Ramos (cell line): Measurements from ENCODE around the gene MAB21L4.

Source experiments
- in situ Hi-C: fragments of 300-500 bp; cut with MboI; formaldehyde crosslinking; loops from one replicate; pipeline ENCODE4 v1.14.3; 2022; ENCODE audit warnings: low sequenced_read_pairs; ENCODE audit not compliant: unreplicated experiment

The MAB21L4 gene

GRCh38 chr2:240869109-240869955, 26.6 kb downstream of the MAB21L4 start:
- in situ Hi-C loops = no loop called here

GRCh38 chr2:240868286-240869108, 27.5 kb downstream of the MAB21L4 start, which contains the start of gene AGXT:
TSS of gene AGXT (plus strand) at chr2:240868824. CDS start at chr2:240868866, 42 bp downstream.
- in situ Hi-C loops = no loop called here

GRCh38 chr2:240865391-240865790, 30.6 kb downstream of the MAB21L4 start:
- in situ Hi-C loops = no loop called here

GRCh38 chr2:240864475-240864874, 31.5 kb downstream of the MAB21L4 start:
- in situ Hi-C loops = no loop called here

- in situ Hi-C loops = no loop called here
These were observed 34.4 kb downstream of the MAB21L4 start for GRCh38 chr2:240861547-240861946.

GRCh38 chr2:240858871-240859270, 37.1 kb downstream of the MAB21L4 start:
- in situ Hi-C loops = no loop called here

GRCh38 chr2:240858321-240858720, 37.6 kb downstream of the MAB21L4 start:
- in situ Hi-C loops = no loop called here

- in situ Hi-C loops = no loop called here
These were observed 38.6 kb downstream of the MAB21L4 start for GRCh38 chr2:240857039-240858008.

- in situ Hi-C loops = no loop called here
These were observed 39.6 kb downstream of the MAB21L4 start for GRCh38 chr2:240856151-240856980.

- in situ Hi-C loops = no loop called here
These were observed 40.3 kb downstream of the MAB21L4 start for GRCh38 chr2:240855670-240856069.

GRCh38 chr2:240852671-240853314, 43.2 kb downstream of the MAB21L4 start:
- in situ Hi-C loops = no loop called here

- in situ Hi-C loops = no loop called here
These were observed 44.6 kb downstream of the MAB21L4 start for GRCh38 chr2:240851078-240851991.

- in situ Hi-C loops = no loop called here
These were observed 45.2 kb downstream of the MAB21L4 start for GRCh38 chr2:240850756-240851077.

- in situ Hi-C loops = no loop called here
These were observed 45.9 kb downstream of the MAB21L4 start for GRCh38 chr2:240850026-240850425.

GRCh38 chr2:240848900-240849680, 46.9 kb downstream of the MAB21L4 start:
- in situ Hi-C loops = no loop called here

- in situ Hi-C loops = no loop called here
These were observed 48.1 kb downstream of the MAB21L4 start for GRCh38 chr2:240847817-240848216.
